Measurements from ENCODE around the gene IRGQ. TPM values are rescaled to one million over a fixed set of nuclear protein-coding genes. Genes with fewer than 3 reads are reported as not detected.

The IRGQ gene
- total RNA-seq, 1 donor from 2014 or later, result 53.5 TPM

DNA sequence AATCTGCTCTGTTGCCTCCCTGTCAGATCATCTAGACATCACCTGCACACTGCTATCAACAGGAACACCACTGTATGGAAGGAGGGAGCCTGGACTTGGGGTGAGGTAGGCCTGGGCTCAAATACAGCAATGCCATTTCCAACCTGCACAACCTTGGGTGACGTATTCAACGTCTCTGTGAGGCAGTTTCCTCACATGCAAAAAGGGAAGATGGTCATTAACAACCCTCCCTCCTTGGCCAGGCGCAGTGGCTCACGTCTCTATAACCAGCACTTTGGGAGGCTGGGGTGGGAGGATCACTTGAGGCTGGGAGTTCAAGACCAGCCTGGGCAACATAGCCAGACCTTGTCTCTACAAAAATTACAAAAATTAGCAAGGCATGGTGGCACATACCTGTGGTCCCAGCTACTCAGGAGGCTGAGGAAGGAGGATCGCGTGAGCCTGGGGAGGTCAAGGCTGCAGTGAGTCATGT lies 33.7 kb downstream of the IRGQ start:
- H3K4me1 Mint-ChIP-seq, result peaks cover 4% of the 10 kb centered on the region
- TF ChIP-seq, protein P1, sequence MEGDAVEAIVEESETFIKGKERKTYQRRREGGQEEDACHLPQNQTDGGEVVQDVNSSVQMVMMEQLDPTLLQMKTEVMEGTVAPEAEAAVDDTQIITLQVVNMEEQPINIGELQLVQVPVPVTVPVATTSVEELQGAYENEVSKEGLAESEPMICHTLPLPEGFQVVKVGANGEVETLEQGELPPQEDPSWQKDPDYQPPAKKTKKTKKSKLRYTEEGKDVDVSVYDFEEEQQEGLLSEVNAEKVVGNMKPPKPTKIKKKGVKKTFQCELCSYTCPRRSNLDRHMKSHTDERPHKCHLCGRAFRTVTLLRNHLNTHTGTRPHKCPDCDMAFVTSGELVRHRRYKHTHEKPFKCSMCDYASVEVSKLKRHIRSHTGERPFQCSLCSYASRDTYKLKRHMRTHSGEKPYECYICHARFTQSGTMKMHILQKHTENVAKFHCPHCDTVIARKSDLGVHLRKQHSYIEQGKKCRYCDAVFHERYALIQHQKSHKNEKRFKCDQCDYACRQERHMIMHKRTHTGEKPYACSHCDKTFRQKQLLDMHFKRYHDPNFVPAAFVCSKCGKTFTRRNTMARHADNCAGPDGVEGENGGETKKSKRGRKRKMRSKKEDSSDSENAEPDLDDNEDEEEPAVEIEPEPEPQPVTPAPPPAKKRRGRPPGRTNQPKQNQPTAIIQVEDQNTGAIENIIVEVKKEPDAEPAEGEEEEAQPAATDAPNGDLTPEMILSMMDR (conservative IDR thresholded peaks at IDR 0.05), result no peak
- H3K9me3 Mint-ChIP-seq, result no peaks in the 10 kb centered on the region
- peaks cover 4% of the 10 kb centered on the region for H3K36me3 Mint-ChIP-seq (ENCODE audit: low read depth)
- H3K27me3 Mint-ChIP-seq (ENCODE audit: low read depth), result no peaks in the 10 kb centered on the region
- no peak overlapping the region for H3K4me3 Mint-ChIP-seq
- H3K27ac Mint-ChIP-seq (ENCODE audit: unreplicated experiment), result no peak overlapping the region
- DNase-seq (ENCODE audit: low read depth, low spot score), result no peak

GRCh38 chr19:43561139-43561970 lies 34.6 kb downstream of the IRGQ start:
- TF ChIP-seq, protein P1 (conservative IDR thresholded peaks at IDR 0.05), result no peak
- Mint-ChIP-seq H3K9me3 (no peaks in the 10 kb centered on the region), H3K4me1 (no peaks in the 10 kb centered on the region), H3K36me3 (ENCODE audit: low read depth) (peaks cover 3% of the 10 kb centered on the region), H3K27ac (ENCODE audit: unreplicated experiment) (peak overlapping the region; percentile 12), H3K4me3 (no peak overlapping the region), H3K27me3 (ENCODE audit: low read depth) (no peaks in the 10 kb centered on the region)
- DNase-seq (ENCODE audit: low read depth, low spot score), result no peak

DNA sequence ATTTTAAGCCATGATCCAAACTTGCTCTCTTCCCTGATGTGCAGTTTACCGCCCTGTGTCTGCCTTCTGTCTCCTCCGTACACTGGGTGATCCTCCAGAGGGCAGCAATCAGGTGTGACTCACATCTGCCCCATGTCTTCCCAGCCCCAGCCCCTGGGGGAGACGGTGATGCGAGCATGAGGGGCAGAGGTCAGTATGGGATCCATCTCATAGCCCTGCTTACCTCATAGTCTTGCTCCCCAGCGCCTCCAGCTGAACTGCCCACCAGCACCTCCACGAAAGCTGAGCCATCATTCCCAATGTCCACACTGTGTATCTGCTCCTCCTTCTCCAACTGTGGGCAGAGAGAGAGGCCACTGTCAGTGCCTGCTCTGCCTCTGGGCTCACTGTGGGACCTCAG lies 35.2 kb downstream of the IRGQ start:
- Mint-ChIP-seq H3K4me3 (no peak overlapping the region), H3K9me3 (no peaks in the 10 kb centered on the region), H3K4me1 (no peaks in the 10 kb centered on the region), H3K27ac (ENCODE audit: unreplicated experiment) (peak overlapping the region; percentile 12), H3K27me3 (ENCODE audit: low read depth) (no peaks in the 10 kb centered on the region), H3K36me3 (ENCODE audit: low read depth) (peaks cover 3% of the 10 kb centered on the region)
- TF ChIP-seq, protein P1 (conservative IDR thresholded peaks at IDR 0.05), result no peak
- DNase-seq (ENCODE audit: low read depth, low spot score), result no peak

- H3K27ac Mint-ChIP-seq (ENCODE audit: unreplicated experiment), result peak overlapping the region; percentile 9
- H3K36me3 Mint-ChIP-seq (ENCODE audit: low read depth), result peaks cover 8% of the 10 kb centered on the region
- no peak overlapping the region for H3K4me3 Mint-ChIP-seq
- H3K27me3 Mint-ChIP-seq (ENCODE audit: low read depth), result no peaks in the 10 kb centered on the region
- peak; percentile 83 for DNase-seq (ENCODE audit: low read depth, low spot score)
- H3K9me3 Mint-ChIP-seq, result no peaks in the 10 kb centered on the region
- H3K4me1 Mint-ChIP-seq, result no peaks in the 10 kb centered on the region
- TF ChIP-seq, protein P1 (conservative IDR thresholded peaks at IDR 0.05), result peak; percentile 76
Observed at GRCh38 chr19:43555185-43555770, 40.7 kb downstream of the IRGQ start.

- H3K9me3 Mint-ChIP-seq, result no peaks in the 10 kb centered on the region
- no peak overlapping the region for H3K4me3 Mint-ChIP-seq
- H3K4me1 Mint-ChIP-seq, result no peaks in the 10 kb centered on the region
- TF ChIP-seq, protein P1 (conservative IDR thresholded peaks at IDR 0.05), result no peak
- peaks cover 8% of the 10 kb centered on the region for H3K36me3 Mint-ChIP-seq (ENCODE audit: low read depth)
- no peak overlapping the region for H3K27ac Mint-ChIP-seq (ENCODE audit: unreplicated experiment)
- no peak for DNase-seq (ENCODE audit: low read depth, low spot score)
- no peaks in the 10 kb centered on the region for H3K27me3 Mint-ChIP-seq (ENCODE audit: low read depth)
Observed at GRCh38 chr19:43554317-43554895, 41.5 kb downstream of the IRGQ start.

Measured in neural crest cell (in vitro differentiated cells).